Activated CD8-positive, alpha-beta T cell treated with anti-CD3 and anti-CD28 coated beads for 36 hours (primary cell): ENCODE data around the gene EPRS1. TPM values are rescaled to one million over a fixed set of nuclear protein-coding genes. Genes with fewer than 3 reads are reported as not detected.

Experiments
- ATAC-seq: fragments of 200-7000 bp; cut with Tn5 transposase; one replicate; pipeline ENCODE4 v1.10.0; 2021; ENCODE audit warnings: mild to moderate bottlenecking, moderate library complexity
- CTCF ChIA-PET: fragments of 350-600 bp; sonication (Branson Sonifier 250); formaldehyde crosslinking; loops from one replicate; lab custom pipeline; 2021; ENCODE audit warnings: antibody characterized with exemption; lab: Charles Lee
- POLR2A ChIA-PET: fragments of 350-600 bp; sonication (Branson Sonifier 250); formaldehyde crosslinking; loops from one replicate; lab custom pipeline; 2021; ENCODE audit warnings: antibody characterized with exemption; lab: Charles Lee
- DNase-seq: peaks from one replicate; pipeline ENCODE4 v3.0.0-alpha.2; 2020
- H3K27ac Mint-ChIP-seq: one replicate; pipeline ENCODE4 v1.8.0; 2021; ENCODE audit warnings: mild to moderate bottlenecking, mixed read lengths
- H3K27me3 Mint-ChIP-seq: one replicate; pipeline ENCODE4 v1.8.0; 2021; ENCODE audit warnings: mixed read lengths
- H3K36me3 Mint-ChIP-seq: one replicate; pipeline ENCODE4 v1.8.0; 2021; ENCODE audit warnings: low read depth, mixed read lengths
- H3K4me1 Mint-ChIP-seq: one replicate; pipeline ENCODE4 v1.8.0; 2021; ENCODE audit warnings: low read depth, mixed read lengths
- H3K4me3 Mint-ChIP-seq: one replicate; pipeline ENCODE4 v1.8.0; 2021; ENCODE audit warnings: mild to moderate bottlenecking, moderate library complexity, mixed read lengths
- H3K9me3 Mint-ChIP-seq: one replicate; pipeline ENCODE4 v1.8.0; 2021; ENCODE audit warnings: mixed read lengths
- intact Hi-C: fragments of 100-400 bp; cut with micrococcal nuclease; formaldehyde crosslinking; loops from one replicate; pipeline ENCODE4 v1.10.0; 2022
- total RNA-seq, 2 experiments: library from RNA; stranded (reverse); gene quantifications; one replicate each; pipeline ENCODE4 v1.2.3, GENCODE V29; 2021
- TF ChIP-seq, protein P1 (sequence below): fragments of 200-600 bp; IDR thresholded peaks from one replicate; pipeline ENCODE4 v1.8.0; 2022; ENCODE audit warnings: antibody characterized with exemption, mild to moderate bottlenecking

The EPRS1 gene
- total RNA-seq, 2 experiments from 2014 or later, result 200 to 210 TPM

DNA sequence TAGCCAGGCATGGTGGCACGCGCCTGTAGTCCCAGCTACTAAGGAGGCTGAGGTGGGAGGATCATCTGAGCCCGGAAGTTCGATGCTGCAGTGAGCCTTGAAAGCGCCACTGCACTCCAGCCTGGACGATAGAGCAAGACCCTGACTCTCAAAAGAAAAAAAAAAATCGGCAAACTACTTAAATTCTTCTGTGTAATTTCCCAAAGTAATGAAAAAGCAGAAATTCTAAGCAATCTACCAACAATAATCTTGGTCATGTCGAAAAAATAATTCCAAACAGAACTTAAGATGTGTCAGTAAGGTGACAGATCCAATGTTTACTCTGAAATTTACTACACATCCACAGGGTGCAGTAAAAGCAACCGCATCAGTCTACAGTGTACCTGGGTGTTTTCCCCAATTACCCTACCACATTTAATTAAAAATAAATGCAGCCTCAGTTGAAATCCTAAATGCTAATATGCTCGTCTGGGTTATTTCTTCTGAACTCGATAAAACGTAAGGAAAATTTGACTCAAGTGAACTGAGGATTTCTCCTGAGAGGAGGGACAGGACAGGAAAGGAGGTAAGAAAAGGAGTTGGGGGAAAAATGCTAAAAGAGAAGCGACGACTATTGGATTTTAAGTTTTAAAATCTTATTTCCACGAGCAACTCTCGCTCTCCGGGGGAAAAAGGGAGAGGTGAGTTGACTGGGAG is 801 bp downstream of the EPRS1 start:
- intact Hi-C loops, result loop anchor here (5.0 kb wide), 1 partner anchor 47 kb away; the partner anchor contains the start of gene IARS2
- DNase-seq (peak; percentile 27), ATAC-seq (no peak)
- CTCF ChIA-PET, result interaction anchor here (1.2 kb wide), 1 partner anchor 68 kb away, joined by 3 read pairs; no protein-coding TSS in a partner anchor
- TF ChIP-seq, protein P1, sequence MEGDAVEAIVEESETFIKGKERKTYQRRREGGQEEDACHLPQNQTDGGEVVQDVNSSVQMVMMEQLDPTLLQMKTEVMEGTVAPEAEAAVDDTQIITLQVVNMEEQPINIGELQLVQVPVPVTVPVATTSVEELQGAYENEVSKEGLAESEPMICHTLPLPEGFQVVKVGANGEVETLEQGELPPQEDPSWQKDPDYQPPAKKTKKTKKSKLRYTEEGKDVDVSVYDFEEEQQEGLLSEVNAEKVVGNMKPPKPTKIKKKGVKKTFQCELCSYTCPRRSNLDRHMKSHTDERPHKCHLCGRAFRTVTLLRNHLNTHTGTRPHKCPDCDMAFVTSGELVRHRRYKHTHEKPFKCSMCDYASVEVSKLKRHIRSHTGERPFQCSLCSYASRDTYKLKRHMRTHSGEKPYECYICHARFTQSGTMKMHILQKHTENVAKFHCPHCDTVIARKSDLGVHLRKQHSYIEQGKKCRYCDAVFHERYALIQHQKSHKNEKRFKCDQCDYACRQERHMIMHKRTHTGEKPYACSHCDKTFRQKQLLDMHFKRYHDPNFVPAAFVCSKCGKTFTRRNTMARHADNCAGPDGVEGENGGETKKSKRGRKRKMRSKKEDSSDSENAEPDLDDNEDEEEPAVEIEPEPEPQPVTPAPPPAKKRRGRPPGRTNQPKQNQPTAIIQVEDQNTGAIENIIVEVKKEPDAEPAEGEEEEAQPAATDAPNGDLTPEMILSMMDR, result no peak
- Mint-ChIP-seq H3K27ac (peak overlapping the region; percentile 97), H3K27me3 (no peaks in the 10 kb centered on the region), H3K9me3 (no peaks in the 10 kb centered on the region), H3K4me1 (peaks cover 38% of the 10 kb centered on the region), H3K36me3 (peaks cover 36% of the 10 kb centered on the region), H3K4me3 (peak overlapping the region; percentile 99)
- POLR2A ChIA-PET, result interaction anchor here (0.7 to 1.2 kb wide), 2 partner anchors 27 to 56 kb away, joined by 3 read pairs; no protein-coding TSS in a partner anchor

DNA sequence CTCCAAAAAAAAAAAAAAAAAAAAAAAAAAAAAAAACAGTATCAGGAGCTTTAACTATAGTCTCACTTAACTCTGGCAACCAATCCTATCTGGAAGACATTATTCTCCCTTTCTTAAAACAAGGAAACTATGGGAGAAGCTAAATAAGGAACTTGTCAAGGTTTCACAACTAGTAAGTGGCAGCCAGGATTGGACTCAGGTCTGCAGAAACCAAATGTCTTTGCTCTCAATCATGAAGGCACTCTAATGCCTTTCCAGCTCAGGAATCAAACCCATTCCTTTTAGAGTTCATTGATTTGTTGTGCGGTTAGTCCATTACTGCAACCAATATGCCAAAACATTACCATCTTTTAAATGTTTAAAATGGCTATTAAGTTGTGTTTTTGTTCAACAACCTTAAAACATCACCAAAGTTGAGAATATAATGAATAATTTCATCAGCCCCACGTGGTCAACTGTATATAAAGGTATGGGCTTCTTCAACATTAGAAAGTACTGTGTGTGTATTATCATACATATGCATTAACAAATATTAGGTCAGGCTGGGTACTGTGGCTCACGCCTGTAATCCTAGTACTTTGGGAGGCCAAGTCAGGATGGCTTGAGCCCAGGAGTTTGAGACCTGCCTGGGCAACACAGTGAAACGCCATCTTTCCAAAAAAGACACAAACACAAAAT is 1.5 kb downstream of the EPRS1 start:
- Mint-ChIP-seq H3K27ac (peak overlapping the region; percentile 97), H3K4me3 (peak overlapping the region; percentile 99), H3K27me3 (no peaks in the 10 kb centered on the region), H3K9me3 (no peaks in the 10 kb centered on the region), H3K4me1 (peaks cover 40% of the 10 kb centered on the region), H3K36me3 (peaks cover 39% of the 10 kb centered on the region)
- intact Hi-C loops, result loop anchor here (5.0 kb wide), 1 partner anchor 47 kb away; the partner anchor contains the start of gene IARS2
- ChIA-PET POLR2A (interaction anchor here (0.7 to 1.2 kb wide), 2 partner anchors 26 to 55 kb away, joined by 3 read pairs; no protein-coding TSS in a partner anchor), CTCF (no interaction called here)
- ATAC-seq (no peak), DNase-seq (no peak)
- TF ChIP-seq, protein P1, result no peak

DNA sequence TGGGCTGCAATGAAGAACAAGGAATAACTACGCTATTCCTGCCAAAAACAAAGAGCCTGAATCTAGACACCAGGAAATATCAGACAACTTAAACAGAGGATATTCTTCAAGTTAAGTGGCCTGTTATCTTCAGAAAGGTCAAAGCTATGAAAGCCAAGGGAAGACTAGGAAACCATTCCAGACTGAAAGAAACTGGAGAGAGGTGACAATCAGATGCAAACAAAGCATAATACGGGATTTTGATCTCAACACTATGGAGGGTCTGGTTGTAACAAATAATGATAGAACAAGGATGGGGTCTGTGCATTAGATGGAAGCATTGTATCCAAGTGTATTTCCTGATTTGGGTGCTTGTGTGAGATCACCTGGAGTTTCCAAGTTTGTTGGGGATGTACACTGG is 2.7 kb downstream of the EPRS1 start:
- ChIA-PET CTCF (no interaction called here), POLR2A (interaction anchor here (1.1 kb wide), 1 partner anchor 31 kb away, joined by 3 read pairs; no protein-coding TSS in a partner anchor)
- TF ChIP-seq, protein P1, result no peak
- no peak for ATAC-seq
- H3K27me3 Mint-ChIP-seq, result no peaks in the 10 kb centered on the region
- intact Hi-C loops, result no loop called here
- H3K9me3 Mint-ChIP-seq, result no peaks in the 10 kb centered on the region
- H3K27ac Mint-ChIP-seq, result peak overlapping the region; percentile 67
- no peak for DNase-seq
- H3K36me3 Mint-ChIP-seq, result peaks cover 46% of the 10 kb centered on the region
- peaks cover 46% of the 10 kb centered on the region for H3K4me1 Mint-ChIP-seq
- peak overlapping the region; percentile 48 for H3K4me3 Mint-ChIP-seq

DNA sequence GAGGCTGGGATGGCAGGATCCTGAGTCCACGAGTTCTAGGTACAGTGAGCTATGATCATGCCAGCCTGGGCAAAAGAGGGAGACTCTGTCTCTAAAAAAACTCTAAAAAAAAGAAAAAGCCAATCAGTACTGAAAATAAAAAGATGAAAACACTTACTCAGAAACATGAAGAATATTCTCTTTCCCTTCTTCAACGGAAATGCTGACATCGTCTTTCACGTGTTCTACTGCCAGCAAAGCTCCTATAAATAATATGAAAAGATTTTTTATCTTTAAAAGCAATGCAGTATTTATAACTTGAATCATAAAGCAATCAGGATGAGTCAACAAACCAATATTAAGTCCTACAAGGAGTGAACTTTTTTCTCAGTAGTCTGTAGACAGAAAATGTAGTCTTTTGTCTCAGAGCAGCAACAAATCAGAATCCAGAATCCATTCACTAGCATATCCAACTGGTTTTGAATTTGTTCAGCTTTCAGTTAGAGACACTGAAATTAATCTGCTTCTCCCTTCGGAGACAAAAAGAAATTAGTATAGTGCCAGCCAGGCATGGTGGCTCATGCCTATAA is 6.2 kb downstream of the EPRS1 start:
- TF ChIP-seq, protein P1, result no peak
- CTCF ChIA-PET, result interaction anchor here (0.7 to 1.2 kb wide), 2 partner anchors 73 to 234 kb away, joined by 3 to 5 read pairs; no protein-coding TSS in a partner anchor
- POLR2A ChIA-PET, result no interaction called here
- Mint-ChIP-seq H3K36me3 (peaks cover 55% of the 10 kb centered on the region), H3K9me3 (no peaks in the 10 kb centered on the region), H3K27ac (peak overlapping the region; percentile 20), H3K4me3 (no peak overlapping the region), H3K4me1 (peaks cover 50% of the 10 kb centered on the region), H3K27me3 (no peaks in the 10 kb centered on the region)
- intact Hi-C loops, result no loop called here
- DNase-seq, result no peak
- ATAC-seq, result no peak
